Spleen (tissue), 11 donors: ENCODE results near the gene NOD2. TPM values are rescaled to one million over a fixed set of nuclear protein-coding genes. Genes with fewer than 3 reads are reported as not detected.

Experiments used
- DNase-seq: peaks from one replicate; pipeline ENCODE4 v3.0.0-alpha.2; 2020
- H3K27ac ChIP-seq, 8 donors: fragments of 200-600 bp; sonication (generic) in 7 of 8; 1 replicate in 4 of 8; 2 replicates in 4 of 8; pipeline versions ENCODE4 v1.5.0 to v1.8.0; 2016 to 2021; ENCODE audit warnings: inconsistent platforms in 4 of 8, mild to moderate bottlenecking in 4 of 8, moderate library complexity in 1 of 8
- H3K27me3 ChIP-seq, 7 donors: fragments of 200-600 bp; sonication (generic) in 6 of 7; replicated peaks in 1 of 7; 1 replicate in 4 of 7; 2 replicates in 3 of 7; pipeline versions ENCODE4 v1.5.0 to v1.8.0; 2016 to 2021; ENCODE audit warnings: inconsistent platforms in 3 of 7, mild to moderate bottlenecking in 1 of 7
- H3K36me3 ChIP-seq, 6 donors: fragments of 200-600 bp; sonication (generic) in 5 of 6; 1 replicate in 4 of 6; 2 replicates in 2 of 6; pipeline versions ENCODE4 v1.5.0 to v1.8.0; 2016 to 2021; ENCODE audit warnings: inconsistent platforms in 2 of 6
- H3K4me1 ChIP-seq, 6 donors: fragments of 200-600 bp; sonication (generic) in 5 of 6; 1 replicate in 3 of 6; 2 replicates in 3 of 6; pipeline versions ENCODE4 v1.5.0 to v1.8.0; 2016 to 2021; ENCODE audit warnings: inconsistent platforms in 3 of 6
- H3K4me3 ChIP-seq, 8 donors: fragments of 200-600 bp; sonication (generic) in 7 of 8; 1 replicate in 4 of 8; 2 replicates in 4 of 8; pipeline versions ENCODE4 v1.5.0 to v1.8.0; 2016 to 2021; ENCODE audit warnings: inconsistent platforms in 4 of 8, mild to moderate bottlenecking in 4 of 8, moderate library complexity in 2 of 8
- H3K9me3 ChIP-seq, 8 donors: fragments of 200-600 bp; sonication (generic) in 7 of 8; 1 replicate in 4 of 8; 2 replicates in 4 of 8; pipeline versions ENCODE4 v1.5.0 to v1.8.0; 2016 to 2021; ENCODE audit warnings: inconsistent platforms in 4 of 8
- CTCF ChIP-seq, 11 experiments: fragments of 200-600 bp in 7 of 11; fragments of 450-650 bp in 4 of 11; sonication (generic) in 4 of 11; IDR thresholded peaks in 8 of 11; conservative IDR thresholded peaks in 3 of 11; 1 replicate in 7 of 11; 2 replicates in 4 of 11; pipeline versions ENCODE4 v1.4.0 to v1.8.0; 2016 to 2021; ENCODE audit warnings: antibody characterized with exemption in 11 of 11, inconsistent platforms in 4 of 11, mild to moderate bottlenecking in 1 of 11
- POLR2A ChIP-seq, 3 donors: fragments of 450-650 bp; IDR thresholded peaks; one replicate each; pipeline ENCODE4 v1.5.1; 2017; ENCODE audit warnings: antibody characterized with exemption in 3 of 3, mild to moderate bottlenecking in 1 of 3
- POLR2AphosphoS5 ChIP-seq, 3 donors: sonication (generic); formaldehyde crosslinking; IDR thresholded peaks; one replicate each; pipeline ENCODE4 v1.5.1; 2017; ENCODE audit warnings: antibody characterized with exemption in 3 of 3
- WGBS, 5 donors: extraction: QIAGEN DNeasy Blood & Tissue Kit in 3 of 5; methylation state at CpG; one replicate each; pipeline versions ENCODE4 v1.1.5 to v1.1.7; 2013 to 2018; 5-methylcytosine and 5-hydroxymethylcytosine counted together
- intact Hi-C: fragments of 100-400 bp; cut with DNase I; formaldehyde crosslinking; loops from one replicate; pipeline ENCODE4 v1.15.0; 2023; ENCODE audit warnings: low total_unique reads
- polyA plus RNA-seq, 3 donors: library from polyadenylated mRNA; stranded (reverse); fragments of 200-250 nt; gene quantifications; one replicate each; pipeline ENCODE4 v1.2.1, GENCODE V29; 2013
- total RNA-seq, 7 donors: library from RNA; depleted of rRNA in 3 of 7; stranded (reverse); fragments of >200 nt in 3 of 7; fragmentation: NEBNext Ultra II Directional in 4 of 7; extraction: Animal tissue kit (Norgen Biotek cat#: 25700) in 4 of 7; gene quantifications; one replicate each; pipeline versions ENCODE4 v1.1.0 to v1.2.1, GENCODE V29; 2016 to 2021
- donor health status: healthy with polysubstance abuse.
- donor health status: DM: no; HTN: no; CAD: no; lungs with moderate emphysema.
- donor health status: DM: no; HTN: no; CAD: no.
- donor health status: Bipolar disorder and iron deficiency.
- donor health status: healthy.
- donor health status: DM: no; HTN: no; CAD: no.
- donor health status: DM: yes; HTN: yes; CAD: no.

The NOD2 gene
- total and polyA plus RNA-seq, 10 donors = 0.41 to 23.2 (median 9.5) TPM

GRCh38 chr16:50669741-50670140, 23.7 kb upstream of the NOD2 start:
- H3K27me3 ChIP-seq = no peaks in the 10 kb centered on the region
- 89 to 100% (median 96%) methylated on average over 4 of the region's 4 CpGs for WGBS, 5 donors
- no peak overlapping the region for H3K4me3 ChIP-seq
- peaks cover 10 to 44% (median 31%) of the 10 kb centered on the region in 6 donors for H3K4me1 ChIP-seq
- peaks cover 0 to 73% (median 35%) of the 10 kb centered on the region in 6 donors for H3K36me3 ChIP-seq
- H3K9me3 ChIP-seq = peaks cover 0 to 36% (median 34%) of the 10 kb centered on the region in 8 donors
- intact Hi-C loops = loop anchor here (5.0 to 10.0 kb wide), 5 partner anchors 78 to 645 kb away; partner anchors contain the start of genes BRD7 and CNEP1R1
- peak; percentile 39 for DNase-seq
- H3K27ac ChIP-seq = peak overlapping the region in 1 of 8 donors; percentile 56
- TF ChIP-seq POLR2AphosphoS5 (IDR thresholded peaks at IDR 0.05) (no peak), CTCF (IDR thresholded peaks at IDR 0.05 in 8 of 11, conservative IDR thresholded peaks at IDR 0.05 in 3 of 11) (no peak), POLR2A (IDR thresholded peaks at IDR 0.05) (no peak)

- TF ChIP-seq POLR2A (IDR thresholded peaks at IDR 0.05) = no peak
- no peak for TF ChIP-seq POLR2AphosphoS5 (IDR thresholded peaks at IDR 0.05)
- no peak for TF ChIP-seq CTCF (IDR thresholded peaks at IDR 0.05 in 8 of 11, conservative IDR thresholded peaks at IDR 0.05 in 3 of 11)
- Histone ChIP-seq H3K4me1 (peaks cover 6 to 41% (median 23%) of the 10 kb centered on the region in 6 donors), H3K4me3 (no peak overlapping the region), H3K36me3 (peaks cover 2 to 80% (median 41%) of the 10 kb centered on the region in 6 donors), H3K9me3 (peaks cover 0 to 36% (median 34%) of the 10 kb centered on the region in 8 donors), H3K27me3 (no peaks in the 10 kb centered on the region), H3K27ac (no peak overlapping the region)
- peak; percentile 56 for DNase-seq
- intact Hi-C loops = no loop called here
- whole genome bisulfite sequencing, 5 donors = 91 to 96% (median 93%) methylated on average over 4 to 6 of the region's 6 CpGs
These were observed 22.9 kb upstream of the NOD2 start for GRCh38 chr16:50670476-50670875.

GRCh38 chr16:50671644-50672260, 21.7 kb upstream of the NOD2 start:
- peak; percentile 25 for DNase-seq
- Histone ChIP-seq H3K27me3 (no peaks in the 10 kb centered on the region), H3K4me3 (no peak overlapping the region), H3K36me3 (peaks cover 3 to 93% (median 54%) of the 10 kb centered on the region in 6 donors), H3K9me3 (peaks cover 0 to 36% (median 34%) of the 10 kb centered on the region in 8 donors), H3K4me1 (peaks cover 3 to 41% (median 12%) of the 10 kb centered on the region in 6 donors), H3K27ac (no peak overlapping the region)
- TF ChIP-seq CTCF (IDR thresholded peaks at IDR 0.05 in 8 of 11, conservative IDR thresholded peaks at IDR 0.05 in 3 of 11) = peak; percentile 21 to 77 (median 50)
- TF ChIP-seq POLR2AphosphoS5 (IDR thresholded peaks at IDR 0.05) = no peak
- WGBS, 5 donors = 68 to 94% (median 74%) methylated on average over 2 of the region's 2 CpGs
- intact Hi-C loops = no loop called here

GRCh38 chr16:50673496-50674275, 19.7 kb upstream of the NOD2 start:
- Histone ChIP-seq H3K27me3 (no peaks in the 10 kb centered on the region), H3K4me1 (peaks cover 2 to 41% (median 7%) of the 10 kb centered on the region in 6 donors), H3K36me3 (peaks cover 3 to 100% (median 64%) of the 10 kb centered on the region in 6 donors), H3K9me3 (peaks cover 0 to 36% (median 34%) of the 10 kb centered on the region in 8 donors), H3K27ac (no peak overlapping the region), H3K4me3 (no peak overlapping the region)
- peak; percentile 76 for DNase-seq
- intact Hi-C loops = no loop called here
- WGBS, 5 donors = 79 to 90% (median 87%) methylated on average over 63 to 70 of the region's 70 CpGs
- TF ChIP-seq CTCF (IDR thresholded peaks at IDR 0.05 in 8 of 11, conservative IDR thresholded peaks at IDR 0.05 in 3 of 11) = no peak
- peak in 1 of 3 donors; percentile 24 for TF ChIP-seq POLR2AphosphoS5 (IDR thresholded peaks at IDR 0.05)
